HG03025 (cell line): ENCODE measurements around the gene PKP3.
"Not testable (repeated sequence)": the region's sequence is repeated elsewhere in the genome, so short reads cannot be mapped to it uniquely, and the experiment has no call there.

Source experiments
- ATAC-seq: cut with Tn5 transposase; IDR thresholded peaks from one replicate; pipeline ENCODE4 v1.9.1; 2021; ENCODE audit warnings: mild to moderate bottlenecking, moderate library complexity; ENCODE audit not compliant: unreplicated experiment, low FRiP score

The PKP3 gene

DNA sequence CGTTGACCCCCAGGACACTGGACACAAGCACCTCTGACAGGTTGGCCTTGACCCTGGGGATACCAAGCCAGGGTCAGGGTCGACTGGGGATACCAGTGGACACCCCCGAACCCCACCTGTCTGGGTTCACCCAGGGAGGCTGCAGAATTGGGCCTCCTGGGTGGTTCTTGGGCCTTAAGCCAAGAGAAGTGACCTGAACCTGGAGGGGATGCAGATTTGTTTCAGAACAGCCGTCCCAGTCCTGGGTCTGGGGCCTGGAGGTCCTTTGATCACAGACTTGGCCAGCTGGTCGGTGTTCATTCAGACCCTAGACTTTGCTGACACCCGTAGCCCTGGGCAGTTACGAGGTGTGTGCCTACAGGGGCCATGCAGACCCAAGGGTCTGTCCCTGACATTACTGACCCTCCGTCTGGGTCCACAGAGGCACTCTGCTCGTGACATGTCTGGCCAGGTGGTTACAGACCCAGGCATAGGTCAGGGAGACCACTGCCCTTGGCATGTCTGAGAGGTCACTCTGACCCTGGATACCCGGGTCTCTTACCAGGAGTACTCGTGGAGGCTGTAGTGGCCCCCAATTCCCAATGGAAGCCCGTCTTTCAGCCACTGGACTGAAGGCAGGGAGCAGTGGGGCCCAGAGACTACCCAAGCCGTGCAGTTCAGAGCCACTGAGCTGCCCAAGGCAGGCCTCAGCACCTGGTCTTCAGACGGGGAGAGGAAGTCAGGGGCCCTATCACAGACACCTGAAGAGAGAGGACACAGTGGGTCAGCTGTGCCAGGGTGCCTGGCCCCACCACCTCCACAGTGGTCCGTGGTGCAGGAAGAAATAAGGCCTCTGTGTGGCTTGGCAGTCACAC lies 14.4 kb downstream of the PKP3 start:
- ATAC-seq: no peak

DNA sequence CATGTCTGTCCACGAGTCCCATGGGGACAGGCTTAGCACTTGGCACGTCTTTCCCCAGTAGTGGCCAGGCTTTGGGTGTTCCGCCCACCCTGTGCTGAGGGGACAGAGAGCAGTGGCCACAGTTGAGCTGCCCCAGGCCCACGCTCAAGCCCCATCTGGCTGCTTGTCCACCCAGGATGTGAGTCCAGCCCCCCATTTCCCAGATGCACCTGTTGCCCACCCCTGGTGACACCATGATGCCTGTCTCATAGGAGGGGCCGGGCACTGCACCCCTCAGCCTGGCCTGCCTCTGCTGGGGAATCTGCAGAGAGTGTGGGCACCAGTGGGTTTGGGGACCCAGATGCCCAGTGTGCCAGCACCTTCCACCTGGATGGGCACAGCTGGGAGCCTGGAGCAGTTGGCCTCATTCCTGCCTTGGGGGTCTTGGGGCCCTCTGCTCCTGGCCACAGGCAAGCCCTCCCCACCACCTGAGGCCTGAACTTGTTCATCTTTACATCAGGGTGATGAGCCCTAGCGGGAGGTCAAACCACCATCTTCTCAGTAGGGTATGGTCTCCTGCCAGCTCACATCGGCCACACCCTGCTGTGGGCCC lies 15.1 kb downstream of the PKP3 start:
- ATAC-seq: no peak

DNA sequence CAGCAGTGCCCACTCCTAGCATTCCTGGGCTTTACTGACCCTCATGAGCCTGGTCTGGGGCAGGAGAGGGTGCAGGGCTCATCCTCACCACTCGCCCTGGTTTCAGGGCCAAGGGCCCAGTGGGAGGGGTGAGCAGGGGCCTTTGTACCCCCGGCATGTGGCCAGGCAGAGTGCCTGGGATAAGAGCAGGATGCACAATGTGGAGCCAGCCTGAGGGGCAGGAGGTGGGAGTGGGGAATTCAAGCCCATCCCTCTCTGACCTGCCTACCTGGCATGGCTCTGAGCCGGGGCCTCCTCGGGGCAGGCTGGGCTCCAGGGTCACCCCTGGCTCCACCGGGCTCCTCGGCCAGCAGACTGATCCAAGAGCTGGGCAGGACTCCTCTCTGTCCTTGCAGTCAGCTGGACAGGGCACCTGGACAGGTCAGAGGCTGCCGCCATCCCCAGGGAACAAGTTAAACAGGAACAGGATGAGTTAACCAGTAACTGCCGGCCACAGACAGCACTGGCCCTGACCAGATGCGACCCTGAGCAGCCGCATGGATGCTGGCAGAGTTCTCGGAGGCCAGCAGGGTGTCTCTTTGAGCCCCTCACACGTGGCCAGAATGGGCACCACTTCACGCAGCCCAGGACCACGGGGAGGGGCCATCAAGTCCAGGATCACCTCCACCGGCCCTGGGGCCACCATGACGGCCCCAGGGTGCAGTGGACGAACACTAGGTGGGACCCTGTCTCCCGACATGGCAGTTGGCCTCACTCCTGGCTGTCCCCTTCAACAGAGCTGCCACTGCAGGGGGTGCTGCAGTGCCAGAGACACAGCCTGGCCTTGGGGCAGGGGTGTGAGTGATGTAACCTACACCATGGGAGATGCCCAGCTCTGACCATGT lies 15.8 kb downstream of the PKP3 start:
- no peak for ATAC-seq

DNA sequence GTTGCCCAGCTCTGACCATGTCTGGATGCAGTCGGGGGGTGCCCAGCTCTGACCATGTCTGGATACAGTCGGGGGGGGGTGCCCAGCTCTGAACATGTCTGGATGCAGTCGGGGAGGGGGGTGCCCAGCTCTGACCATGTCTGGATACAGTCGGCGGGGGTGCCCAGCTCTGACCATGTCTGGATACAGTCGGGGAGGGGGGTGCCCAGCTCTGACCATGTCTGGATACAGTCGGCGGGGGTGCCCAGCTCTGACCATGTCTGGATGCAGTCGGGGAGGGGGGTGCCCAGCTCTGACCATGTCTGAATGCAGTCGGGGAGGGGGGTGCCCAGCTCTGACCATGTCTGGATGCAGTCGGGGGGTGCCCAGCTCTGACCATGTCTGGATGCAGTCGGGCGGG lies 16.7 kb downstream of the PKP3 start:
- ATAC-seq: not testable (repeated sequence)

DNA sequence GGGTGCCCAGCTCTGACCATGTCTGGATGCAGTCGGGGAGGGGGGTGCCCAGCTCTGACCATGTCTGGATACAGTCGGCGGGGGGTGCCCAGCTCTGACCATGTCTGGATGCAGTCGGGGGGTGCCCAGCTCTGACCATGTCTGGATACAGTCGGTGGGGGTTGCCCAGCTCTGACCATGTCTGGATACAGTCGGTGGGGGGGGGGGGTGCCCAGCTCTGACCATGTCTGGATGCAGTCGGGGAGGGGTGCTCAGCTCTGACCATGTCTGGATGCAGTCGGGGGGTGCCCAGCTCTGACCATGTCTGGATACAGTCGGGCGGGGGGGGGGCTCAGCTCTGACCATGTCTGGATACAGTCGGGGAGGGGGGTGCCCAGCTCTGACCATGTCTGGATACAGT lies 17.5 kb downstream of the PKP3 start:
- ATAC-seq: not testable (repeated sequence)

DNA sequence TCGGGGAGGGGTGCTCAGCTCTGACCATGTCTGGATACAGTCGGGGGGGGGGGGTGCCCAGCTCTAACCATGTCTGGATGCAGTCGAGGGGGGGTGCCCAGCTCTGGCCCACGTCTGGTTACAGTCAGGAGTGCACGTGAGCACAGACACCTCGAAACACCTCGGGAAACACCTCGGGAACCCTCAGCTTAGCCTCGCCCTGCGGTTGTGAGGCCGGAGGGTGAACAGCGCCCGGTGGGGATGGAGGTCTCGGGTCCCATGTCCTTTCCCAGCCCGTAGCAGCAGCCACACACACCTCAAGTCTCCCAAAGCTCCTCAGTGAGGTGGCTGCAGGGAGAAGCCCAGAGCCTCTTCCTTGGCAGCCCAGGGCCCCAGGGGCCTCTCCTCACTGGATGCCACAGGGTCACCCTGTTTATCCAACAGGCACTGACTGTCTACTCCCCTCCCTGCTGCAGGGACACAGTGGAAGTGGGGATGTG lies 18.7 kb downstream of the PKP3 start:
- no peak for ATAC-seq

DNA sequence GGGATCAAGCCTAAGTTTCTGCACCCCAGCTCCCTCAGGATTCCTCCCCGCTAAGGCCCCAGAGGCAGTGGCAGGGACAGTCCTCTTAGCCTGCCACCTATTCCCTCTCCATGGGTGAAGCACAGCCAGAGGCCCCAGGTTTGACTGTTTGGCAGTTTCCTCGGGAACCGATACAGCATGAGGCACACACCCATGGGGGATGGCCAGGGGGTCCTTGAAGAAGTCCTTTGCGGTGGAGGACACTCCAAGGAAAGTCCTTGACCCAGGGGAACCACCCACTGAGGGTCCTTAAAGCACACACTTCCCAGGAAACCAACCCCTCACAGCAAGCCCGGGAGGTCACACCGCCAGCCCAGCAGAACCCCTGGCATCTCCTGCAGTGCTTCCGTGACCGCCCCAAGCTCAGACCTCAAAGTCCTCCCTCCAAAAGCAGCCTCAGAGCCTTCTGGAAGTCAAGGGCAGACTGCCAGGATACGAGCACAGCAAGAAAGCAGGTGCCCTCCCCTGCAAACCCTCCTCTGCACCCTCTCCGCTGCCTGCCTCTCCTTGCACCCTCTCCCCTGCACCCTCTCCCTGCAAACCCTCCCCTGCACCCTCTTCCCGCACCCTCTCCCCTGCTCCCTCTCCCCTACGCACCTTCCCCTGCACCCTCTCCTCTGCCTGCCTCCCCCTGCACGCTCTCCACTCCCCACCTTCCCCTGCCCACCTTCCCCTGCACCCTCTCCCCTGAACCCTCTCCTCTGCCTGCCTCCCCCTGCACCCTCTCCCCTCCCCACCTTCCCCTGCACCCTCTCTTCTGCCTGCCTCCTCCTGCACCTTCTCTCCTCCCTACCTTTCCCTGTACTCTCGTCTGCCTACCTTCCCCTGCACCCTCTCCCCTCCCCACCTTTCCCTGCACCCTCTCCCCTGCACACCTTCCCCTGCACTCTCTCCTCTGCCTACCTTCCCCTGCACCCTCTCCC lies 19.4 kb downstream of the PKP3 start:
- no peak for ATAC-seq

DNA sequence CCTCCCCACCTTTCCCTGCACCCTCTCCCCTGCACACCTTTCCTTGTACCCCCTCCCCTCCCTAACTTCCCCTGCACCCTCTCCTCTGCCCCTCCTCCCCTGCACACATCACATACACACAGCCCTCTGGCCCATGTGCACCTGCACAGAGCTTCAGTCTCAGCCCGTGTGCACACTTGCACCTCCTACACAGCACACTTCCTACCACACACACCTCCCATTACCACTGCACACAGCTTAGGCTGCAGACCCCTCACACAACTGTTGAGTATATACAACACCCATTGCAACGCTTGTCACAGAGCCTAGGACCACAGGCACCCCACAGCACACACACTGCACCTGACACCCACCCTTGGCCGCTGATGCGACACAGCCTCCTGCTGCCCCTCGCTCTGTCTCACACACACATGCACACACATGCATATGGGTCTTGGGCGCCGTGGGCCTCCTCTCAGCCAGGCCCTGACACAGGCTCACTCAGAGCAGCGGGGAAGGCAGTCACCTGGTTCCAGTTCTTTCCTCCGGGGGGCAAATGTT lies 20.4 kb downstream of the PKP3 start:
- no peak for ATAC-seq

DNA sequence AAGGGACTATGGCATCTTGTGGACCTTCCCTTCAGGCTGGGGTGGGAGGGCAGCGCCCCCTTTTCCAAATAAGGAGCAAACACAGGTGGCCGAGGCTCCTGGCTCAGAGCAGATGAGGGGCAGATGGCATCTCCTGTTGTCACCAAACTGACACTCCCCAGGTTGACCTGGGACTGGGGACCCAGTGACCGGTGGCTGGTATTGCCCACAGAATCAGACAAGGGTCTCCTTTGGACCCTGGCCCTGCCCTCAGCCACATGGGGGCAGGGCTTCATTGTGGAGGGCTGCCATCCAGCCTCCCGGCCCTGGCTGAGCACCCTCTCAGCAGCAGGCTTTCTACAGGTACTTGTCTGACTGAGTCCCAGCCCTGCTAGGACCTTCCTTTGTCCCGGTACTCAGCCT lies 21.6 kb downstream of the PKP3 start:
- ATAC-seq: no peak

DNA sequence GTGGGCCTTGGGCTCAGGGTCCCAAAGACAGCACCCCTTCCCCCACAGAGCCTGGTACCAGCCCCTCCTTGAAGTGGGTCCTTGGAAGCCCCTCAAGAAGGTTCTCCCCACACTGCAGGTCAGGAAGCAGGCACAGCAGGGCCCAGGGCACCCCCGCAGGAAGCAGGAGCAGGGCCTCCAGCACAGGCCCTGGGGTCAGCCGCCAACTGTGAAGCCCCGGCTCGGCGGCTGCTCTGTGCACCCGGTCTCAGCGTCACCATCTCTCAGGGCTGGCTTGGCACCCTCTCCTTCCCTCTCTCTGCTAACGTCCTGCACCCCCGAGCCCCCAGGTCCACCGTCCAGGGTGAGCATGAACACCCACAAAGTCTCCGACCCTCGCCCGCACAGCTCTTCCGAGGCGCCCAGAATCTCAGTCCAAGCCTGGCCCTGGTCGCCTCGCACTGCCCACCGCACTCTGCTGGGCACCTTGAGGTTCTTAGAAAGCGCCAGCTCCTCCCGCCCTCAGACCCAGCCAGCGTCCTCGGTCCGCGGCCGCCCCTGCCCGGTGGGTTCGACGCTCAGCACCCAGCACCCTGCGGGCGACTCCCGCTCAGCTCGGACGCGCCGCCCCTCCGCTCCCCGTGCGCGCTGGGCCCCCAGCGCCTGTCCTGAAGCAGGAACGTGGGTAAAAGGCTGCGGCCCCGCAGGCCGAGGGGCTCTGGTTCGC lies 22.2 kb downstream of the PKP3 start:
- ATAC-seq: no peak

DNA sequence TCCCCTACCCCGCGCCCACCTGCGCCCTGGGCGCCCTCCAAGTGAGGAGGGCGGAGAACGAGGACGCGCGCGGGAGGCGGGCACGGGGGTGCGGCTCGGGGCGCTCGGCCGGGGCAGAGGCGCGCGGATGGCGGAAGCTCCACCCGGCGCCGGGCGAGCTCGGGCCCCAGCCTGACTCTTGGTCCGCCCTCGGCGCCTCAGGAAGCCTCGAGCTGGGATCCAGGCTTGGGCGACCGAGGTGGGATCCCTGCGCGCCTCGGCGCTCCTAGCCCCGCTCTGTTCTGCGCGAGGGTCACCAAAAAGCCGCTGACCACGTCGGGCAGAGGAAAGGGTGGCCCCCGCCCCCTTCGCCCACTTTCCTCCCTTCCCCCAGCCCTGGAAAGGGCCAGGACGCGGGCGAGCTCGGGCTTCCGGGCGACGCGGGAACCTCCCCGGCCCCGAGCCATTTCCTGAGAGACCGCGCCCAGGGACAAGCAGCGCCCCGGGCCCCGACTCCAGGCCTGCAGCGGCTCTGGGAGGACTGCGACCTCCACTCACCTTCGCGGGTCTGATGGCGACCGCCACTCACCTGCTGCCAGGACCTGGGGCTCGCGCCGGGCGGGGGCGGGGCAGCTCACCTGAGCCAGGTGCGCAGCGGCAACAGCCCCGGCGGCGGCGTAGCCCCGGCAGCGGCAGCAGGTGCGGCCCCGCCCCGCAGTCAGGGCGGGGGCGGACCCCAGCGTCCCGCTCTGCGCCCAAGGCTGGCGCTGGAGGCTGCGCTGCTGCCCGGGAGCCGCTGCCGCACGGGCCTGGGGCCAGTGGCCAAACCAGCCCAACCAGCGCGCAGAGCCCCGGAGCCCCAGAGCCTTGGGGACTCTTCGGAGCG lies 23.0 kb downstream of the PKP3 start:
- ATAC-seq: no peak

DNA sequence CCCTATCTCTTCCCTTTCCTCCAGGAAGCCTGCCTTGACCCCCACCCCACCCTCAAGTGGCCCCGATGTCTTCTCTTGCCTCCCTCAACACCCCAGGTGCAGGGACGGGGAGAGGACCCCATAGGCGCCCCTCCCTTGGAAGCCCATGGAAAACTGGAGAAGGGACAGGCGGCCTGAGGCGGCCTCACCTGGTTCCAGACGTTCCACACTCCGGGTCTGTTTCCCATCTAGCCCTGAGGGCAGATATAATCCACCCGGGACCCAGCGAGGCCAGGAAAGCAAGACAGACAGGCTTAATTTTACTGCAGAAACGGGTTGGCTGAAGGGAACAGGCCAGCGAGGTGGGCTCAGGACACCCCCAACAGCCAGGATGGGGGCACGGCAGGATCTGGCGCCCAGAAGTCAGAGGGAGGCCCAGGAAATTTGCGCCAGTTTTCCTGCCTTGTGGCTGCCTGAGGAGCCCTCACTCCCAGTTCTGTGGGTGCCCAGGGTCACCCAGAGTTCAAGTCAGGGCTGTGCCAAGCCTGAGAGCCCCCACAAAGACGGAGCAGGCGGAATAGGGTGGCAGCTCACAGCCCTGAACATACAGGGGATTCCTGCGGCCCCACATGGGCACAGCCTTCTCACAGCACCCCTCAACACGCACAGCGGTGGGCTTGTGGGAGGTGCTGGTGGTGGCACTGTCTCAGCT lies 23.8 kb downstream of the PKP3 start:
- no peak for ATAC-seq

DNA sequence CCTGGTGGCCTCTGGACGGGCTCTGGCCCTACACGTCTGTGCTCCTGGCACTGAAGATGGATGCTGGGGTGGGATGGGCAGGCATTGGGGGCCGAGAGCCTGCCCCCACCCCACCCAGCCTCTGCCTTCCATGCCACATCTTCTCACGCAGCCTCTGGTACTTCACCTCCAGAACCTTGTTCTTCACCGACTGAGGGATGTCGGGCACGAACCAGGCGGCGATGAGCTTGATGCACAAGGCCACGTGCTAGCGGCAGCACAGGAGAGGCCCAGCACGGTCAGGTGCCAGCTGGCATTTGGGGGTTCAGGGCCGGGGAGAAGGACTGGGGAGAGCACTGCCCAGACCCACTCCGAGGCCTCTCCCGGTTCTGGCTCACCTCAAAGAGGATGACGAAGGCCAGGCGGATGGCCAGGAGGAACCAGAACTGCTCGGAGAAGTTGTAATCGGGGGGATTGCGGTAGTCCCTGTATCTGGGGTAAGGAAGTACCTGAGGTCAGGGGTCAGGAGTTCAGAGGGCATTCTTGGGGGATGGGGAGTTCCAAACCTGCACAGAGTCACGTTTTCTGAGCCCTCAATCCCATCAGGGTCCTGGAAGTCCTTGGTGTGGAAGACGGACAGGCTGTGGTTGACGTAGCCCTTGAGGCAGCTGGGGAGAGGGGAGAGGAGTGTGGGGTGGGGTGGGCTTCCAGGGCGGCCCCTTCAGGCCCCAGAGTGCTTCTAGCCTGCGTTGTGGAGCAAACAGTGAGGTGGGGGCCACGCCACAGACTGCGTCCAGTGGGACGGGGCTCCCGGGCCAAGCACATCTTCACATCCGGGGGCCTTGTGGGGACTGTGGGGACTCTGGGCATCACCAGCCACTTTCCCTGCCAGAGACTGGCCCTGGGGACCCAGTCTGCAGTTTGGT lies 24.6 kb downstream of the PKP3 start:
- ATAC-seq: no peak

DNA sequence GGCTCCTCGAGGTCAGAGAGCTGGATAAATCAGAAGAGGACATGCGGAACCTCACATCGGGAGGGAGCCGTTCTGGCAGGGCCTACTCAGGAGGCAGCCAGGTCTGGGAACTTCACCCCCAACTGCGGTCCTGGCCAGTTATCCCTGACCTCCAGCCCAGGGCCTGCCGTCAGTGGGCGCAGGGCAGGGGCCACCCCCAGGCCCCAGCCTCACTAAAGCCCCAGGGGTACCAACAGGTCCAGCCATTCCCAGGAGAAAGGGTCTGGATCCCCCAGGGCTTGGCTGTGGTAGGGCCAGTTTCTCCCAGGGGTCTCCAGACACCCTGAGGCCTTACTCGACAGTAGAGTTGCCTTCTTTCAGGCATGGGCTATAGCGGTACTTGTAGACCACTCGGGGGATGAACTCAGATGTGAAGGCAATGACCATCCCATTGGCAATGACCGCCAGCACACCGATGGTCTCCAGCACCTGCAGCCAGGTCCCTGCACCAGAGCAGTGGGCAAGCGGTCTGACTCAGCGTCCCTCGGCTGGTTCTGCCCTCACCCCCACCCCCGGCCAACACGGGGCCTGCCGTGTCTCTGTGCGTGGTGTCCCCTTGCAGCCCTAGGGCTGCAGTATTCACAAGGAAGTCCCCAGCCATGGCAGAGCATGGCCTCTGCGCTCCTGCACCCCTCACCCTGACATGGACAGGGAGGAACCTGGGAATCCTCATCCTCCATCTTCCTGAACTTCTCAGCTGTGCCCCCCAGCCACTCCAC lies 25.4 kb downstream of the PKP3 start:
- ATAC-seq: no peak

DNA sequence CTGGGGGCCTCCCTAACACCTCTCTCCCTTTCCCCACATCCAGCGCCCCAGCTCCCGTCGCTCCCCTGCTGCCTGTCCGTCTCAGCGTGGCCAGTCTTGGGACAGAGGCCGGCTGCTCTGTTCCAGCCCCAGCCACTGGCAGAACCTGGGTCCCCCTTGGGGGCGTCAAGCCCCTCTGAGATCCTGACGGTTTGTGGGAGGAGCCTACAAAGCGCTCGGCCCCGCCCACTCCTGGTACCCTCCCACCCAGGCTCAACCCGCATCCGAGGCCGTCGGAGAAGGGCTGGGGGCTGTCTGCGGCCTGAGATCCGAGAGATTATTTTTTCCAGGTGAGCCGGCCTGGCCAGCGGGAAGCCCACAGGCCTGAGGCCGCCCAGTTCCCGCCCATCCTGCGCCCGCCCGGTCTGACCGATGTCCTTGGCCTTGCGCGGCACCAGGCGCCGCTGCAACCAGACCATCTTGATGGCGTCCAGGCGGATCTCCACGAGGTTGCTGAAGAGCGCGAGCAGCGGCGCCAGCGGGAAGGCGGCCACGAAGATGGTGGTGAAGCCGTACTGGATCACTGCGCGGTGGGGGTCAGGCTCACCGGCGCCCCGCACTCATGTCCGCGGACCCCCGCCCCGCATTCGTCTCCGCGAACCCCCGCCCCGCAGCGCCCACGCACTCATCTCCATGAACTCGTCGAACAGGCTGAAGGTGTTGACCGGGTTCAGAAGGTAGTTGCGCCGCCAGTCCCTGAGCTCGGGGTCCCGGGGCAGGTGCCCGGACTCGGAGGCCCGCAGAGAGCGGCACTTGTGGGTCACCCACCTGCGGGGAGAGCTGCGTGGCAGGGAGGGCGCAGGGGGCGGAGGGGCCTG lies 26.3 kb downstream of the PKP3 start:
- ATAC-seq: no peak
